SH-SY5Y (cell line): ENCODE results near the gene DHX35.

Experiments used
- GATA2 ChIP-seq: IDR thresholded peaks from 2 replicates; pipeline ENCODE4 v1.6.1; 2011; ENCODE audit warnings: mild to moderate bottlenecking, low read depth, low read length
- GATA3 ChIP-seq: IDR thresholded peaks from 2 replicates; pipeline ENCODE4 v1.6.1; 2011; ENCODE audit warnings: low read depth, mild to moderate bottlenecking, low read length, moderate library complexity

GRCh38 chr20:38991814-38992704, 29.9 kb downstream of the DHX35 start:
- TF ChIP-seq GATA3 (no peak), GATA2 (no peak)
